Measurements from ENCODE around the gene XRCC4.

DNA sequence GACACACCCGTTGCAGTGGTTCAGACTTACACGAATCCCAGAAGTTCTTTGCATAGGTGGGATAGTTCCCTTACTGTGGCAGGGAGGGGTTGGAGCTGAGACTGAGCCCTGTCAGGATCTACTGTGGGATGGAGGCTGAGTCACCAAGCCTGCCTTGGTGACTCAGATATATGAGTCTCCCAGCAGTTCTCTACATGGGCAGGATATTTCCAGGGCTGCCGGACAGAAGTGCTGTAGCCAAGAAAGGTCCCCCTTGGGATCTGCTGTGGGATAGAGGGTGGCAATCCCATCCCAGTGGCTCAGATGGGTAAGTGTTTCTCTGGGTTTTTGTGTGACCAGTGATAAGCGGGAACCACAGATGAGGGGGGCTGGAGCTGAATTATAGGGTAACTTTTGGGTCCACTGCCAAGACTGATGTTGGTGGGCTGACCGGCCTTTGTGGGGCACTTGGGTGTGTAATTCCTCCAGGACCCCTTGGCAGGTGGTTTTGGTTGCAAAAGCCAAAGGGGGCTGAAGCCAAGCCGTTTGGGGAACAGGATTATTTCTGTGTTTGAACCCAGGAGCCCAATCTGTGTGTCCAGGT is 18.7 kb downstream of the XRCC4 start:
- TF ChIP-seq, protein P1, sequence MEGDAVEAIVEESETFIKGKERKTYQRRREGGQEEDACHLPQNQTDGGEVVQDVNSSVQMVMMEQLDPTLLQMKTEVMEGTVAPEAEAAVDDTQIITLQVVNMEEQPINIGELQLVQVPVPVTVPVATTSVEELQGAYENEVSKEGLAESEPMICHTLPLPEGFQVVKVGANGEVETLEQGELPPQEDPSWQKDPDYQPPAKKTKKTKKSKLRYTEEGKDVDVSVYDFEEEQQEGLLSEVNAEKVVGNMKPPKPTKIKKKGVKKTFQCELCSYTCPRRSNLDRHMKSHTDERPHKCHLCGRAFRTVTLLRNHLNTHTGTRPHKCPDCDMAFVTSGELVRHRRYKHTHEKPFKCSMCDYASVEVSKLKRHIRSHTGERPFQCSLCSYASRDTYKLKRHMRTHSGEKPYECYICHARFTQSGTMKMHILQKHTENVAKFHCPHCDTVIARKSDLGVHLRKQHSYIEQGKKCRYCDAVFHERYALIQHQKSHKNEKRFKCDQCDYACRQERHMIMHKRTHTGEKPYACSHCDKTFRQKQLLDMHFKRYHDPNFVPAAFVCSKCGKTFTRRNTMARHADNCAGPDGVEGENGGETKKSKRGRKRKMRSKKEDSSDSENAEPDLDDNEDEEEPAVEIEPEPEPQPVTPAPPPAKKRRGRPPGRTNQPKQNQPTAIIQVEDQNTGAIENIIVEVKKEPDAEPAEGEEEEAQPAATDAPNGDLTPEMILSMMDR (IDR thresholded peaks at IDR 0.05): no peak
- no peak for TF ChIP-seq POLR2A (IDR thresholded peaks at IDR 0.05)
- TF ChIP-seq EP300 (IDR thresholded peaks at IDR 0.05): no peak

Measured in suprapubic skin (tissue), 3 donors.